ENCODE results near the gene NHSL1.

The NHSL1 gene

DNA sequence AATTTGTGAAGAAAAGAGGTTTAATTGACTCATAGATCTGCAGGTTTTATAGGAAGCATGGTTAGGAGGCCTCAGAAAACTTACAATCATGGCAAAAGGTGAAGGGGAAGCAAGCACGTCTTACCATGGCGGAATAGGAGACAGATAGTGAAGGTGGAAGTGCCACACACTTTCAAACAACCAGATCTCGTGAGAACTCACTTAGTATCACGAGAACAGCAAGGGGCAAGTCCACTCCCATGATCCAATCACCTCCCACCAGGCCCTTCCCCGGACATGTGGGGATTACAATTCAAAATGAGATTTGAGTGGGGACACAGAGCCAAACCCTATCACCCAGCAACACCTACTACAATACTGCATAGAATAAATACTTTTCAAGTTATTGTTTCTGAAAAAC is 102.6 kb downstream of the NHSL1 start:
- DNase-seq: no peak

DNA sequence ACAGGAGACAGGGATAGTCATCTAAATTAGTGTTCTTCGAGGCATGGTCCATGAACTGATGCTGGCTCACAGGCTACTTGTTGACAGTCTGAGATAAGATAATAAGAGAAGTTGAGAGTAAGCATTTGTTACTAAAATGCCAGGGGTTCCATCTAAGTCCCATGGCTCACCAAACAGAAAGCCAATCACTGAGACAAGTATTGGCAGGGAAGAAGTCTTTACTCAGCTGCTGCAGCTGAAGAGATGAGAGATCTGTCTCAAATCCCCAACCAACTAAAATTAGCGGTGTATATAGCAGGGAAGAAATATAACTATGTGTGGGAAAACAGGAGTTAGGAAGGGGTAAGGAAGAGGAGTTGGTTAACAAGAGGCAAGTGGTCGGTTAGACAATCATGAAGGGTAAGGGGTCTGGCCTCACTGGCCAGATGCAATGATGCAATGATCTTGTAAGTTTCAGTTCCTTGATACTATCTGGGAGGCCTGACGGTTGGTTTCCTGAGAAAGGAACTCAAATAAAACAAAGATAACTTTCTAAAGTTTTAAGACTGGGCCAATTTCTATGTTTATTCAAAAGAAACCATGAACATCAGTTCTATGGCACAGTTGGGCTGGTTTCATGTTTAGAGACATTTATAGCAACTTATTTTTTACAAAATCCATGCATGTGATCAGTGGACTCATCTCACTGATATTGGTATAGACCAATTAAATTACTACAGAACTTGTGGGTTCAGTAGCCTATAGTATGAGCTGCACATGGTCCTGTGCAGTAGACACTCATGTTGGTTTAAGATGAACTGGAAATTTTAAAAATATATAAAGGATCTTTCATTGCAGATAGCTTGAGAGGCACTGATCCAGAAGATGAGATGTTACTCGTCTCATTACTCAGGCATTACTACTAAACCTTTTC is 105.2 kb downstream of the NHSL1 start:
- no peak for DNase-seq

DNA sequence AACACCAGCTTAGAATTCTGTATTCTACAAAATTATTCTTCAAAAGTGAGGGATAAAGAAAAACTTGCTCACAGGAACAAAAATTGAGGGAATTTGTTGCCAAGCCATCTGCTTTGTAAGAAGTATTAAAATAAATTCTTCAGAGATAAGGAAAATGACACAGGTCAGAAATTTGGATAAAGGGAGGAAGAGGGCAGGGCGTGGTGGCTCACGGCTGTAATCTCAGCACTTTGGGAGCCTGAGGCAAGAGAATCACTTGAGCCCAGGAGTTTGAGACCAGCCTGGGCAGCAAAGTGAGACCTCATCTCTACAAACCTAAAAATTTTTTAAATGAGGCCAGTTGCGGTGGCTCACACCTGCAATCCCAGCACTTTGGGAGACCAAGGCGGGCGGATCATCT is 109.7 kb downstream of the NHSL1 start:
- DNase-seq: no peak

DNA sequence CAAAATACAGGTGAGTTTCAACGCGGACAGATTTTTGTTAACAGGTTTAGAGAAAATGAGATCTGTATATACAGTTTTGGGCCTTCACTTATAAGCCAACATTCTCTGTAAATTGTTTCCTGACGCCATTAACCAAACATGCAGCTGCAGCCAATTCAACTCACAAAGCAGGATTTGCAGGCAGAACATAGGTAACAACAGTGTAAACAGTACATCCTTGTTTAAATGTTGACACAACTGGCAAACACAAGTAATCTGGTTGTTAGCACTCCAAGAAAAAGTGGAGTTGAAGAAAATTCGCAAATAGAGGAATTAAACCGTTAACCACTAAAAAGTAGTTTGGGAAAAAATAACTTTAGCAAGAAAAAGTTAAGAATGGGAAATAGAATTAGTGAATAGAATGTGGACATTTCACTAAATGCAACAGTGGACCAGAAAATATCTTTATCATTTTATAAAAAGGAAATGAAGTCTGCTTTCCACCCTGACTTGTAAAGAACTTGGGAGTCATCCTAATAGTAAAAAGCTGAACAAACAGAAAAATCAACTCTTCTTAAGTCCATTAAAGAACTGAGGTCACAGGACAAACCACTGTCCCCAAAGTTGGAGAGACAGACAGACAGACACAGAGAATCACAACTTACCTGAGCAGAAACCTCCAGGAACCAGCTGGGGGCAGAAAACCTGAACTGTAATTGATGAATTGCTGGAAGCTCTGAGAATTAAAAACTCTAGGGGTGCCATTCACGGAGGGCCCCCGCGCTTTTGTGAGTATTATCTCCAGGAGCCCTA is 111.5 kb downstream of the NHSL1 start:
- no peak for DNase-seq

DNA sequence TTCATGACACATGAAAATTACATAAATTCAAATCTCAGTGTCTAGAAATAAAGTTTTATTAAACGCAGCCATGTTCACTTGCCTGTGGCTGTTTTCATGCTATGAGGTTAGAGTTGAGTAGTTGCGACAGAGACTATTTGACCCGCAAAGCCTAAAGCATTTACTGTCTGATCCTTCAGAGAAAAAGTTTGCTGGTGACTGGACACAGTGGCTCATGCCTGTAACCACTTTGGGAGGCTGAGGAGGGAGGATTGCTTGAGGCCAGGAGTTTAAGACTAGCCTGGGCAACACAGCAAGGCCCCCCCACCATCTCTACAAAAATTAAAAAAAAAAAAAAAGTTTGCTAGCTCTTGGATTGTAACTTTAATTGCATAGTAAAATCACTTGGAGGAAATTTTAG is 112.4 kb downstream of the NHSL1 start:
- no peak for DNase-seq

DNA sequence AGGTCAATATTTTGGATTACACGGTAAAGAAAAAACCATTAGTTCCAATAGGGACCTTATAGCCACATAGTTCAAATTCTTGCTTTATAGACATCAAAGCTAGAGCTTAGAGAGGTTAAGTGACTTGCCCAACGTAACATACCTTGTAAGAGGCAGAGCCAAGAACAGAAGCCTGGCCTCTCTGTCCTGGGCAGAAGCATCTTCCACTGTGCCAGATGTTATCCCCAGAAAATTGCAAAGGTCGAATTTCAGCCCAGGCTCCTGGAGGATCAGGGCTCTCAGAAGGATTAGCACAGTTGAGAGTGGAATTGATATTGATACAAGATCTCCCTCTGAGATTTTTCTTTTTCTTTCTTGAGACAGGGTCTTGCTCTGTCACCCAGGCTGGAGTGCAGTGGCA is 115.5 kb downstream of the NHSL1 start:
- no peak for DNase-seq

DNA sequence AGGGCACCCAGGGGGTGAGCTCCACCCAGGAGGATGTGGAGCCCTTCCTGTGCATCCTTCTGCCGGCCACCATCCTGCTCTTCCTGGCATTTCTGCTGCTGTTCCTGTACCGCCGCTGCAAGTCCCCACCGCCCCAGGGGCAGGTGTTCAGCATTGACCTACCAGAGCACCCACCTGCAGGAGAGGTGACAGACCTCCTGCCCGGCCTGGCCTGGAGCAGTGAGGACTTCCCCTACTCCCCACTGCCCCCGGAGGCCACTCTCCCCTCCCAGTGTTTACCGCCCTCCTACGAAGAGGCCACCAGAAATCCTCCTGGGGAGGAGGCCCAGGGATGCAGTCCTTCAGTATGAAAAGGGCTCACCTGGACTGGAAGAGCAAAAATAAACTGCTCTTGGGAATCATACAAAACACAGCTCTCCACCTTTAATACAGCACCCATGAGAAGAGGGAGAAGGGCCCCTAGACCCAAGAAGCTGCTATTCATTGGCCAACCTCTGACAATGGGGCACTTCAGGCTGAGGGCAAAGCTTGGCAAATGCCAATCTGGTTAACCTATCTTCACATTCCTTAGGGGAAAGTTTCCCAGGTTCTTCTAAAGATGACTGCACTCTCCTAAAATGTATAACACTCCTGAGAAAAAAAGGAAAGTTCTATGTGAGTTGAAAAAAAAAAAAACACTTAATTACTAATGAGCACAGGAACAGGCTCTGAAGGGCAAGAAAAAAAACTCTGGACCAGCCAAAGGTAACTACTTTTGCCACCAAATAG is 116.6 kb downstream of the NHSL1 start:
- no peak for DNase-seq

DNA sequence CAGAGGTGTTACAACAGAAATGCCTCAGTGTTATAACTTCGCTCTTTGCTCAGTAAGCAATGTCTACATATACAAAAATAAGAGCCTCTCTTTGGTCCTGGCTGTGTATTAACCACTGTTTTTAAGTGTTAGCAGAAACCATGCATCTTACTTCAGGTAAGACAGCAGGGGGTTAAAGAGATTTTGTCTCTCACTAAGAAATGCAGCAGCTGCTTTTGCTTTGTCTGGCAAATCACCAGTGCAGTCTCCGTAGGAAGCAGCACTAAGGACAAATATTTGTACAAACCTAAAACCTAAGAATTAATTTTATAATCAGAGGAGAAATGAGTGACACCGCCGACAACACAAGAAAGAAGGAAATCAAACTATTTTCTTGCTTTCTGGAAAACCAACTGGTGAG is 120.8 kb downstream of the NHSL1 start:
- no peak for DNase-seq

DNA sequence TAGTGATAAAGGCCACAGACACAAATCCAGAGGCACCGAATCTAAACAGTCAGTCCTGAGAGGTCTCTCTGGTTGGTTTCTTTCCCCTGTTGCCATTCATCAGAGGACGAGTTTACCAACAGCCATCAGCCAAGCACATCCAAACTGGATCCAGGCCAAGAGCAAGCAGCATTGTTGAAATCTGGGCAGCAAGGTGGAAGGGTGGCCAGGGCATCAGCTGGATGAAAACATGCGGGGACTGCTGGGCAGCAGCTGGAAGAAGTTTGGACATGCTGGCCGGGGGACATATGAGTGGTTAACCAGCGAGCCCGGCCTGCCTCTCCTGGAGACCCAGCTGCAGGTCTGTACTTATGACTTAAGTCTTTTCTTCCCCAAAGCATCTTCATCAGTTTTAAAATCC is 121.5 kb downstream of the NHSL1 start, which contains the start of gene SMIM28:
Gene SMIM28, plus strand, starts transcription at position 62 of the 400 bp plus-strand sequence. Its CDS starts 168 bp downstream, at position 230.
- DNase-seq: no peak

DNA sequence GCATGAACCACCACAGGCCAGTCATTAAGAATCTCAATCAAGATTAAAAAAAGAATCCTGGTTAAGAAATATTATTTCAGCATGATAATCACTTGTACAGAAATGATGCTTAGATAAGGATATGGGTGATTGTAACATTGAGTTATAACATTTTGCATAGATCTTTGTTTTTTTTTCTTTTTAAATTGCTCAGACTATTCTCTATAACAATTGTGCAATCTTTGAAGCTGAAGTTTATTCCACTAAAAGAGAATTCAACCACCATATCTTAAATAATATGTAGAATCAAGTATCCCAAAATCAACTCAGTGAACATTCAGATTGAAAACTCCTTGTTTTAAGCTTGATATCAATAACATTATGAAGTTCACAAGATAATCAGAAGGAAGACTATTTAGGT is 122.3 kb downstream of the NHSL1 start:
- DNase-seq: no peak

DNA sequence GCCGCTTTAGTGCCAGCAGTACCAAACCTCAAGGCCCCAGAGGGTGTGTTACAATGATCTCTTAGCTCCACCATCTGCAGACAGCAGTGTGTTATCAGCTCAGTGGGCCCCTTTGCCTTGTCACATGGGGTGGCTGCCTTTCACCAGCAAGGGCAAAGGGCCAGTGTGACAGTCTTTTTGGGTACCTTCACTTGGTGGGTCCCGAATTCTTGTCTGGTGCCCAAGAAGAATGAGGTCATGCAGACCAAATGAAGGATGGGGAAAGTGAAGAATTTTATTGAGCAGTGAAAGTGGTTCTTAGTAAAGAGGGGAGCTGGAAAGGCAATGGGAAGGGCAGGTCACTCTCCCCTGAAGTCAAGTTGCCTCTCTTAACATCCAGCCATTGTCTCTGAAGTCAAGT is 124.5 kb downstream of the NHSL1 start:
- no peak for DNase-seq

DNA sequence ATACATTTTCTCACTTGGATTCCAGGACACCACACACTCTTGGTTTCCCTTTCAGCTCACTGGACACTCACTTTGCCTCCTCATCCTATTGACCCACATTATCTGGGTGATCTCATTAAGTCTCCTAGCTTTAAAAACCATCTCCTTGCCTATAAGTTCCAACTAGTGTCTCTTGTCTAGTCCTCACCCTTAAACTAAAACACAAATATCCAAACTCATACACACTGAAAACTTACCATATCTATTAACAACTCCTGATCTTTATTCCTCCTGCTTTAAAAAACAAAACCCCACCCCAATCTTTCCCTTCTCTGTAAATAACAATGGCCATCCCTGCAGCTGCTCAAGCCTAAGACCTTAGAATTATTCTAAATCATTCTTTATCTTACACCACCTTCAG is 125.1 kb downstream of the NHSL1 start:
- DNase-seq: no peak

DNA sequence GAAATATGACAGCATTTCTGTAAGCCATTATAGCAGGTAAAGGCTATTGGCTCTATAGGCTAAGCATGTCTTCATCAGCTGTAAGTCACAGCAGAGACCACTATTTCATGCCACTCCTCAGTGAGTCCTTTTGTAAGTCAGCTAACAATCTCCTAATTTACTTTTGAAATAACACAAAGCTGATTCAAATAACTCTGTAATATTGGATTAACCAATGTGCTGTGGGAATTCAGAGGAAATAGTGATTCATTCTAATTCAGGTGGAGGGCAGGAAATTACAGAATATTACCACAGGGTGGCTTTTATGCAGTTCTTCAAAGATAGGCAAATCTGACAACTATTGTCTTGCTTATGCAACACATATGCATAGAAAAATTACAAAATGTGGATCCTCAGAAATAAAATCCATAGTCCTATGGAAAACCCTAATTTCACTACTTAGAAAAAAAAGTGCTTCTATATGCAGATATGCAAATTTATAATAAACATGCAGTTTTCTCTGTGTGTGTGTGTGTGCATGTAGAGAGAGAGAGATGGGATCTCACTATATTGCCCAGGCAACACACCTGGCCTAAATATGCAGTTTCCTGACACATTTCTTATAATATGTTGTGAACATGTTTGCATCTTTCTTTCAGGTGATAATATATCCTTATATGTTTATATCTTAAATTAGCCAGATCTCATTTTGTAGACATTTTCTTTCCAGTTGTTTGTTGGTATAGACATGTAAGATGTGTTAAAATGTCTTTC is 126.4 kb downstream of the NHSL1 start:
- no peak for DNase-seq

Measured in activated T-cell treated with anti-CD3 and anti-CD28 coated beads, Interleukin-2, amount 50 U/mL, for 48 hours (primary cell).